ENCODE data around the gene CCDC30. TPM values are rescaled to one million over a fixed set of nuclear protein-coding genes. Genes with fewer than 3 reads are reported as not detected.

The CCDC30 gene
- total and polyA plus RNA-seq, 9 donors = 3.8 to 11.7 (median 6.7) TPM

- WGBS, 3 donors = 76 to 79% (median 78%) methylated on average over 2 of the region's 2 CpGs
- no peak for TF ChIP-seq POLR2A (IDR thresholded peaks at IDR 0.05)
- TF ChIP-seq CTCF (IDR thresholded peaks at IDR 0.05) = no peak
- TF ChIP-seq EP300 (IDR thresholded peaks at IDR 0.05) = no peak
- Histone ChIP-seq H3K9me3 (no peaks in the 10 kb centered on the region), H3K4me3 (no peak overlapping the region), H3K27me3 (no peaks in the 10 kb centered on the region), H3K27ac (no peak overlapping the region), H3K36me3 (no peaks in the 10 kb centered on the region), H3K4me1 (ENCODE audit: insufficient read depth) (no peaks in the 10 kb centered on the region)
- DNase-seq = no peak
- intact Hi-C loops (cut with DNase I) = no loop called here
These were observed 68.0 kb downstream of the CCDC30 start for GRCh38 chr1:42531043-42531442.

GRCh38 chr1:42533101-42533863 lies 70.2 kb downstream of the CCDC30 start:
- no peak overlapping the region for H3K27ac ChIP-seq
- no peaks in the 10 kb centered on the region for H3K9me3 ChIP-seq
- no peak for DNase-seq
- H3K4me3 ChIP-seq = no peak overlapping the region
- no peaks in the 10 kb centered on the region for H3K27me3 ChIP-seq
- no peaks in the 10 kb centered on the region for H3K4me1 ChIP-seq (ENCODE audit: insufficient read depth)
- WGBS, 3 donors = 69 to 82% (median 73%) methylated on average over 6 of the region's 6 CpGs
- H3K36me3 ChIP-seq = no peaks in the 10 kb centered on the region
- no peak for TF ChIP-seq POLR2A (IDR thresholded peaks at IDR 0.05)
- TF ChIP-seq EP300 (IDR thresholded peaks at IDR 0.05) = no peak
- TF ChIP-seq CTCF (IDR thresholded peaks at IDR 0.05) = no peak
- intact Hi-C loops (cut with DNase I) = no loop called here

GRCh38 chr1:42541104-42541503 lies 78.0 kb downstream of the CCDC30 start:
- DNase-seq = no peak
- WGBS, 3 donors = 75 to 93% (median 76%) methylated on average over 1 of the region's 1 CpG
- Histone ChIP-seq H3K27me3 (no peaks in the 10 kb centered on the region), H3K27ac (no peak overlapping the region), H3K4me3 (no peak overlapping the region), H3K36me3 (no peaks in the 10 kb centered on the region), H3K9me3 (no peaks in the 10 kb centered on the region), H3K4me1 (ENCODE audit: insufficient read depth) (no peaks in the 10 kb centered on the region)
- intact Hi-C loops (cut with DNase I) = no loop called here
- TF ChIP-seq CTCF (IDR thresholded peaks at IDR 0.05) = no peak
- TF ChIP-seq POLR2A (IDR thresholded peaks at IDR 0.05) = no peak
- TF ChIP-seq EP300 (IDR thresholded peaks at IDR 0.05) = no peak

GRCh38 chr1:42551180-42551579 lies 88.1 kb downstream of the CCDC30 start:
- intact Hi-C loops (cut with DNase I) = no loop called here
- no peaks in the 10 kb centered on the region for H3K36me3 ChIP-seq
- no peaks in the 10 kb centered on the region for H3K4me1 ChIP-seq (ENCODE audit: insufficient read depth)
- H3K27ac ChIP-seq = no peak overlapping the region
- no peak for DNase-seq
- no peaks in the 10 kb centered on the region for H3K9me3 ChIP-seq
- WGBS, 3 donors = 94 to 98% (median 94%) methylated on average over 3 of the region's 3 CpGs
- no peaks in the 10 kb centered on the region for H3K27me3 ChIP-seq
- TF ChIP-seq EP300 (IDR thresholded peaks at IDR 0.05) = no peak
- no peak for TF ChIP-seq CTCF (IDR thresholded peaks at IDR 0.05)
- TF ChIP-seq POLR2A (IDR thresholded peaks at IDR 0.05) = no peak
- H3K4me3 ChIP-seq = no peak overlapping the region
